ENCODE results near the gene APOBEC3C.
"Not testable (repeated sequence)": the region's sequence is repeated elsewhere in the genome, so short reads cannot be mapped to it uniquely, and the experiment has no call there.

The APOBEC3C gene

DNA sequence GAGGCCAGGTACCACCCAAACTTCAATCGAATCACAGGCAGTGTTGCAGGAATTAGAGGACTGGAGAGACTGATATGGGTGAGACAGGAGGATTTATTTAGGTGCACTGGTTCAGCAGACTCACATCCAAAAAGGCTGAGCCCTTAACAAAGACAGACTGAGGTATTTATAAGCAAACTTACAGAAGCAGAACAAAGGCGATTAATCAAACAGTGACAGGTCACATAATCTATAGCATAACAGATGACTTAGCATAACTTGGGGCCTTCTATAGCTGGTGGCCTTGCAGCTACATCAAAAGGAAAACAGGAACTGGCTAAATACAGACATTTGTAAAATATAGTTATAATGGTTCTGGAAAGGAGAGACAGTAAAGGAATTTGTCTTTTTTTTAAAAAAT is 29.8 kb upstream of the APOBEC3C start:
- no peak for DNase-seq

DNA sequence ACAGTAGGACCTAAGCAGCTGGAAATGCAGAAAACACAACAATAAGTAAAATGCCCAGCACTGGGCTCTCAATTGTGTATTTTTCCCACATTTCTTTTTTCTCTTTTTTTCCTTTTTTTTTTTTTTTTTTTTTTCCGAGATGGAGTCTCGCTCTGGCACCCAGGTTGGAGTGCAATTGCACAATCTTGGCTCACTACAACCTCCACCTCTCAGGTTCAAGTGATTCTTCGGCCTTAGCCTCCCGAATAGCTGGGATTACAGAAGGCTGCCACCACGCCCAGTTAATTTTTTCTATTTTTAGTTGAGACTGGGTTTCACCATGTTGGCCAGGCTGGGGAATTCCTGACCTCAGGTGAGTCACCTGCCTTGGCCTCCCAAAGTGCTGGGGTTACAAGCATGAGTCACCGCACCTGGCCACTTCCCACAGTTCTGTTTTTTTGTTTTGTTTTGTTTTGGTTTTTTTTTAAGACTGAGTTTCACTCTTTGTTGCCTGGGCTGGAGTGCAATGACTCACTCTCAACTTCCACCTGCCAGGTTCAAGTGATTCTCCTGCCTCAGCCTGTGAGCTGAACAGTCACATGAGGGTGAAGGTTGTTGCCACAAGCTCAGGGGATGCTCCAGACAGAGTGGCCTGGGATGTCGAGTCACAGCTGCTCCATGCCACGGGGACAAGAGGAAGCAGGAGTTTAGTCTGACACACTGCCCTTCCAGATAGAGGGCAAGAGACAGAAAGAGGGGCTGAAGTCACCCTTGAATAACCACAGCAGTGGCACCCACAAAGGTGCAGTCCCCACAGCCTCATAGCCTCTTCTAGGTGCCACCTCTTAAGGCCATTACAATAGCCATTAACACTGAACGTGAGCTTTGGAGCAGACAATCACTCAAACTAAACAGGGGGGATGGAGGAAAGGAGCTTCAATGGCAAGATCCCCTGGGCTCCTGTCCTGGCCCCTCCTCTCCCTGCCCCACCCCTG is 29.0 kb upstream of the APOBEC3C start:
- DNase-seq, result not testable (repeated sequence)

DNA sequence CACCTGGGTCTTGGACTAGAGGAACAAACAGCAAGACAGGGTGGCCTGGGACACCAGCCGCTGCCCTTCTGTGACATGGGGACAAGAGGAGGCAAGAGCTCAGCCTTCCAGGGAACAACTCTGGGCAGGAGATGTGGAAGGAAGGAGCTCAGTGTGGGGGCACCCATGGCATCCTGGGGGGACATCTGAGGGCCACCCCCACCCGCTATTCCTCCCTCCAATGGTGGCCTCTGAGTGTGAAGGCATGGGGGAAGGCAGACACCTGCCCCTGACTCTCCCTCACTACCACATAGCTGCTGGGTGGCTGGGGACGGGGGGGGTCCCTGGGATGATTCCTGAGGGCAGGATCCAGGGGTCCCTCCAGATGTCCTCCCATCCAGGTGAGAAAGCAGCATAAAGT is 27.4 kb upstream of the APOBEC3C start:
- no peak for DNase-seq

DNA sequence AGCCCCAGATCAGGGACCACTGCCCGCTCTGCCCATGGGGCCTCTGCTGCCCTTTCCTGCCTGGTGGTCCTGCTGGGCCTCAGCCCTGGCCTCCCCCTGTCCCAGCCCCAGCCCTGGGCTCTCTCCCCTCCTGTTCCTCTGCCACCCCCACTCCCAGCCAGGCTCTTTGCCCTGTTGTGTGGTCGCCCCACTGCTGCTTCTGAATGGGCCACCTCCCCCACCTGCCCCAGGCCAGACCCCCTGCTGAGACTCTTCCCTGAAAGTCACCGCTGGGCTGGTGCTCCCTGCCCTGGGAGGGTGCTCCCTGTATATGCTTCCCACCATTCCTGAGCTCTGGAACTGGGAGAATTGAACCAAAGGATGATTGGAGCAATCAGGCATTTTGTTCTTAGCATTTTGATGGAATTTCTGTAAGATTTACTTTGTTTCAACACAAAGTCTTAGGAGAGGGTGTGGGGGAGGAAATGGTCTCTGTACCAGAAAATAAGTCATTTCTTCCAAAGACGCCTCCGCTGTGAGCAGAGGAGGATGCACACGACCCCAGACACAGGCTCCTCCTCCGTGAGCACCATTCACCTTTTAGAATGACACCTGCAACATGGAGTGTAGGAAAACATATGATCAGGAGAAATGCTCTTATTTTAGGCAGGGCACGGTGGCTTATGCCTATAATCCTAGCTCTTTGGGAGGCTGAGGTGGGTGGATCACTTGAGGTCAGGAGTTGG is 26.7 kb upstream of the APOBEC3C start:
- no peak for DNase-seq

DNA sequence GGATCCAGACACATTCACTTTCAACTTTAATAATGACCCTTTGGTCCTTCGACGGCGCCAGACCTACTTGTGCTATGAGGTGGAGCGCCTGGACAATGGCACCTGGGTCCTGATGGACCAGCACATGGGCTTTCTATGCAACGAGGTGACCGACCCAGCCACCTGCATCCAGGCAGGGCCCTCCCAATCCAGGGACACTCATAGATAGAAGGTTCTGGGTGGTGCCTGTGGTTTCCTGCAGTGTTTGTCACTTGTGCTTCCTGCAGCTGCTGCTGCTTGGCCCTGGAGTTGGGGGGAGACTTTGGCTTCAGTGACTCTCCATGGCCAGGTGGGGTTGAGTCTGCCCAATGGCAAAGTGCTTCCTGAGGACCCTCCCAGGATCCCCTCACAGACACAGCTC is 24.6 kb upstream of the APOBEC3C start:
- no peak for DNase-seq

DNA sequence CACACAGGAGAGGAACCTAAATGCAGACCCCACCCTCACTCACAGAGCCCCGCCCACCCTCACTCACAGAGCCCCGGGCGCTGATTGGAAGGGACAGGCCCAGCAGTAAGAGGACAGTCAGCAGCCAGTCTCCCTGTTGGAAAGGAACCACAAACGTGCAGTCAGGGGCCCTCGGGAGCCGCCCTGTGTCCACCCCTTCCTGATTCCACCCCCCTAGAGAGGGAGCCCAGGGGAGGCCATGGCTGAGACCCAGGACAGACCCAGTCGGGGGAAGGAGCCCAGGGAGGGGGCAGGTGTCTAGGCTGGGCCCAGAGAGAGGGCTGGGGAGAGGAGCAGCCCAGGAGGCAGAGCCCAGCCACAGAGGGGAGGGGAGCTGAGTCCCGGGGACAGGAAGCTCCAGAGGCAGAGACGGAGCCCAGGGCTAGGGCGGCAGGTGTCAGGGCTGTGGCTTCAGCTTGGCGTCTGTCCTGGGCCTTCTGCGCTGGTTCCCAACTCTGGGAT is 21.1 kb upstream of the APOBEC3C start:
- peak; percentile 36 for DNase-seq

DNA sequence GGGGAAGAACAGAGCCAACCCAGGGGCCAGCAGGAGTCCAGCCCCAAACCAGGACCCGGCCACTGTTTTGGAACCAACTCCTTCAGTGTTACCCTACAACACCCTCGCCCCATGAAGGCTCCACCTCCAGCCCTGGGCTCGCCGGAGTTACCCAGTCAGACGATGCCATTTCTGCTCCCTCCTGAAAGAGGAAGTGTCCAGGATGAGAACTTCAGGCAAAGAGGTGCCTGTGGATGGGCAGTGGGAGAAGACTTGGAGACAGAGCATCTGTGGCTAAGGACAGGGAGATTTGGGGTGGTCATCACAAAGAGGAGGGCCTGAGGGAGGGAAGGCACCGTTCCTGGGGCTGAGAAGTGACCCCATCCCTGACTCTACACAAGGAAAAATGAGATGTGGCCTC is 18.0 kb upstream of the APOBEC3C start:
- no peak for DNase-seq

DNA sequence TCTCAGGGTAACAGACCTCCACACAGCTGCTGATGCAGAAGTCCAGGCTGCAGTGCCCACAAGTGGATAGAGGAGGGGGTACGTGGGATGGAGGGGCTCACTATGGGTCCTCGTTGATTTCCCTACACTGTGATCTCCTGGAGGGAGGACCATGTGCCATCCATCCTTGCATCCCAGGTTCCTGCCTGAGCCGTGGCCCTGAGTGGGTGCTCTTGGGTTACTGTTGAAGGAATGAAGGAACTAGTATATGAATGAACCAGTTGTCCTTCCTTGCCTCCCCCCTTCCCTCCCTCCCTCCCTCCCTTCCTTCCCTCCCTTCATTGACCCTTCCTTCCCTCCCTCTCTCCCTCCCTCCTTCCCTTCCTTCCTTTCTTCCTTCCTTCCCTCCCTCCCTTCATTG is 16.5 kb upstream of the APOBEC3C start:
- DNase-seq, result no peak

DNA sequence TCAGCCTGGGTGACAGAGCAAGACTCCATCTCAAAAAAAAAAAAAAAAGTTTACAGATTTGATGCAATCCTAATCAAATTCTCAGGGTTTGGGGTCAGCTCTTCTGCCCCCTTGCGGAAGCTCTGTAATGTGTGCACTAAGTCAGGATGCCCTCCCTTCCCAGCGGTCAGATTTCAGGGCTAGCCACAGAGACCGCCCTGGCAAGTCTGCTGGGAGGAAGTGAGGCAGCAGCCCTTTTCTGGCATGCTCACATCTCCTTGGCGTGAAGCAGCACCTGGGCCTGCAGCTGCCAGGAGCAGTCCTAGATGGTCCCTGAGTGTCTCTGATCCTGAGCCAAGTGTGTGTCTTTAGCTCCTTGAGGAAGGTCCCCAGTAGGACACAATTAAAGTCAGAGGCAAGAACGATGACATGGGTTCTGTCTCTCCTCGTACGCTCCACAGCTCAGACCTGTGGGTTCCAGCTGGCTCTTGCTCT is 10.9 kb upstream of the APOBEC3C start:
- DNase-seq, result peak; percentile 63

DNA sequence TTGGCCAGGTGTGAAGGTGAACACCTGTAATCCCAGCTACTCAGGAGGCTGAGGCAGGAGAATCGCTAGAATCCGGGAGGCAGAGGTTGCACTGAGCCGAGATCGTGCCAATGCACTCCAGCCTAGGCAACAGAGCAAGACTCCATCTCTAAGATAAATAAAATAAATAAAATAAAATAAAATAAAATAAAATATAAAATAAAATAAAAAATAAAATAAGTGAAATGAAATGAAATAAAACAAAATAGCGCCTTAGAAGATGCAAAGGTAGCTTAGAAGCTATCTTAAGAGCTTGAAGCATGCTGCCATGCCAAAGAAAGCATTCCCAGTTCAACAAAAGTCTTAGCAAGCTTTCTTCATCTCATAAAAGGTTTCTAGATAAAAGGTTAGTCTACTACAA is 6.9 kb upstream of the APOBEC3C start:
- DNase-seq, result no peak

DNA sequence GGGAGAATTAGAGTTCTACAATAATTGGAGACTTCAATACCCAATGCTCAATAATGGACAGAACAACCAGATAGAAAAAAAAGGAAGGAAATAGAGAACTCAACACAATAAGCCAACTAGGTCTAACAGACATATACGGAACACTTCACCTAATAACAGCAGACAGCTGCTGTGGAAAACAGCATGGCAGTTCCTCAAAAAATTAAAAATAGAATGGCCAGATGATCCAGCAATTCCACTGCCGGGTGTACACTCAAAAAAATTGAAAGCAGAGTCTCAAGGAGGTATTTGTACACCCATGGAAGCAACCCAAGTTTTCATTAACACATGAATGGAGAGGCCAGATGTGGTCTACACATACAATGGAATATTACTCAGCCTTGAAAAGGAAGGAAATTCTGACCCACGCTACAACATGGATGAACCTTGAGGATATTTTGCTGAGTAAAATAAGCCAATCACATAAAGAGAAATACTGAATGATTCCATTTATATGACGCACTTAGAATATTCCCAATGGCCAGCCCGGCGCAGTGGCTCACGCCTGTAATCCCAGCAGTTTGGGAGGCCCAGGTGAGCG is 5.7 kb upstream of the APOBEC3C start:
- DNase-seq, result not testable (repeated sequence)

DNA sequence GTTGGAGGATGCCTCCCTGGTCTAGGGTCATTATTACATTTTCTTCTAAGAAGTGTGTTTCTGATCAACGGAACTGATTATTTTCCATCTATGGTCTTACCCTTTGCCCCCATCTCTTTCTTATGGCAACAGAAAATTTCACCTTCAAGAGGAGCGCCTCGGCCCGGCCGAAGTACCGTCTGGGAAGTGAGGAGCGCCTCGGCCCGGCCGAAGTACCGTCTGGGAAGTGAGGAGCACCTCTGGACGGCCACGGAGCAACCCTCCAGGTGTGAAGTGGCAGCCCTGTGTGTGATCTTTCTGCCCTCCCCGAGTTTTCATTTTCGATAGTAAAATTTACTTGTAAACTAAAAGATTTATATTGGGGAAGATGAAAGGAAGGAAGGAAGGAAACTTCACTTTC is 3.1 kb upstream of the APOBEC3C start:
- no peak for DNase-seq

DNA sequence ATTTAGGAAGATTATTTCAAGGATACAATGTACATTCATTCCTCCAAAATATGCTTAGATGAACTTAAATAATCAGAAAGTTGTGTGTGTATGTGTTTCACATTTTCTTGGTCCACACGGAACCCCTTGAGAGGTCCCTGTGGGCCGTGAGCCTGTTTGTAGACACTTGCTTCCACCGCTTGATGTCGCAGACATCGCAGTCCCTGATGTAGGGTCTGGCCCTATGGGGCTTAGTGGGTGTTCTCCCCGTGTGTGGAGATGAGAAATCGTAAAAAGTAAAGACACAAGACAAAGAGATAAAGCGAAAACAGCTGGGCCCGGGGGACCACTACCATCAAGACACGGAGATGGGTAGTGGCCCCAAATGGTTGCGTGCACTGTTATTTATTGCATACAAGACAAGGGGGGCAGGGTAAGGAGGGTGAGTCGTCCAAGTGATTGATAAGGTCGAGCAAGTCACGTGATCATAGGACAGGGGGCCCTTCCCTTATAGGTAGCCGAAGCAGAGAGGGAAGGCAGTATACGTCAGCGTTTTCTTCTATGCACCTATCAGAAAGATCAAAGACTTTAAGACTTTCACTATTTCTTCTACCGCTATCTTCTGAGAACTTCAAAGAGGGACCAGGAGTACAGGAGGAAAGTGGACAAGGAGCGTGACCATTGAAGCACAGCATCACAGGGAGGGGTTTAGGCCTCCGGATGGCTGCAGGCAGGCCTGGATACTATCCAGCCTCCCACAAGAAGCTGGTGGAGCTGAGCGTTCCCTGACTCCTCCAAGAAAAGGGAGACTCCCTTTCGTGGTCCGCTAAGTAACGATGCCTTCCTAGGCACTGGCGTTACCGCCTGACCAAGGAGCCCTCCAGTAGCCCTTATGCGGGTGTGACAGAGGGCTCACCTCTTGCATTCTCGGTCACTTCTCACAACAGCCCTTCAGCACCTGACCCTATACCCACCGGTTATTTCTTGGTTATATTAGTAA is 1.2 kb upstream of the APOBEC3C start:
- no peak for DNase-seq

DNA sequence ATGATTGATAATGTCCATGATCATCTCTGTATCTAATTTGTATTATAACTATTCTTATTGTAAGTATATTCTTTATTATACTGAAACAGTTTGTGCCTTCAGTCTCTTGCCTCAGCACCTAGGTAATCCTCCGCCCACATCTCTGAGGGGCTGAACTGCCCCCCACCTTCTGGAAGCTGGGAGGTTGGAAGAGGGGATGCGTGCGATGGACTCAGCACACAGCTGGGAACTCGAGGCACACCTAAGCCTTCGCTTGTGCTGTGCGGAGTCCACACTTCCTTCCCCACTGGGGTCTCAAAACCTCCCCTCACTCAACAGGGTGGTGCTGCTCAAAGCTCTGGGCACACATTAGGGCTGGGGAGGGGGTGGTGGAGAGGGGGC is 506 bp upstream of the APOBEC3C start:
- not testable (repeated sequence) for DNase-seq

DNA sequence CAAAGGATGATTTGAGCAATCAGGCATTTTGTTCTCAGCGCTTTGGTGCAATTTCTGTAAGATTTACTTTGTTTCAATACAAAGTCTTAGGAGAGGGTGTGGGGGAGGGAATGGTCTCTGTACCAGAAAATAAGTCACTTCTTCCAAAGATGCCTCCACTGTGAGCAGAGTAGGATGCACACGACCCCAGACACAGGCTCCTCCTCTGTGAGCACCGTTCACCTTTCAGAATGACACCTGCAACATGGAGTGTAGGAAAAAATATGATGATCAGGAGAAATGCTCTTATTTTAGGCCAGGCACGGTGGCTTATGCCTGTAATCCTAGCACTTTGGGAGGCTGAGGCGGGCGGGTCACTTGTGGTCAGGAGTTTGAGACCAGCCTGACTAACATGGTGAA is 665 bp downstream of the APOBEC3C start:
- not testable (repeated sequence) for DNase-seq

DNA sequence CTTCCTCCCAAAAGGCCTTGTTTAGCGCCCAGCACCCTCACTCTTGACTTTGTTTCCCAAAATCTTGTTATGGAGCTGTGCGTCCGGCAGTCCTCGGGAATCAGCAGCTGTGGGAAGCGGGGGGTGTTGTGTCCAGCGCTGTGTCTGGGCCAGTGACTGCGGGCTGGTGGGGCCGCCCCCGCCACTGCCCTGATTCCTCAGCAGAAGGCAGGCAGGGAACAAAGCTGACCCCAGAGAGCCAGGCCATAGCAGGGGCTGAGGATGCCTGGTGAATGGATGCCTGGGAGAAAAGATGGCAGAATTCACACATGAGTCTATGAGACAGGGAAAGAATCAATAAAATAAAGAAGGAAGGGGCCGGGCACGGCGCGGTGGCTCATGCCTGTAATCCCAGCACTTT is 2.5 kb downstream of the APOBEC3C start:
- no peak for DNase-seq

DNA sequence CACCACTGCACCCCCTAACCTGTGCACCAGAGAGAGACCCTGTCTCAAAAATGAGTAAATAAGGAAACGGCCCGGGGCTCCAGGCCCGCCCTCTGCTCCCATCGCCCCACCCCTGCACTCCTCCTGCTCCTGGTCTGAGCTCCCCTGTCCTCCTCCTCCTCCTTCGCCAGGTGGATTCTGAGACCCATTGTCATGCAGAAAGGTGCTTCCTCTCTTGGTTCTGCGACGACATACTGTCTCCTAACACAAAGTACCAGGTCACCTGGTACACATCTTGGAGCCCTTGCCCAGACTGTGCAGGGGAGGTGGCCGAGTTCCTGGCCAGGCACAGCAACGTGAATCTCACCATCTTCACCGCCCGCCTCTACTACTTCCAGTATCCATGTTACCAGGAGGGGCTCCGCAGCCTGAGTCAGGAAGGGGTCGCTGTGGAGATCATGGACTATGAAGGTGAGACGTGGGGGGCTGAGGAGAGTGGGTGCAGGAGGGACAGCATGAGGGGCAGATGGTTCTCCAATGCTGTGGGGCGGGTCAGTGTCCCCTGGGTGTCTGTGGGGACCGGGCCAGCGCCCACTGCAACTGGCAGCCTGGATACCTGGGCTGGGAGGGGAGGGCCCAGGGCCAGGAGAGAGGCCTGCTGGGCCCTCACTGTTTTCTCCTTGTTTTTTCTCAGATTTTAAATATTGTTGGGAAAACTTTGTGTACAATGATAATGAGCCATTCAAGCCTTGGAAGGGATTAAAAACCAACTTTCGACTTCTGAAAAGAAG is 3.7 kb downstream of the APOBEC3C start:
- DNase-seq, result no peak

DNA sequence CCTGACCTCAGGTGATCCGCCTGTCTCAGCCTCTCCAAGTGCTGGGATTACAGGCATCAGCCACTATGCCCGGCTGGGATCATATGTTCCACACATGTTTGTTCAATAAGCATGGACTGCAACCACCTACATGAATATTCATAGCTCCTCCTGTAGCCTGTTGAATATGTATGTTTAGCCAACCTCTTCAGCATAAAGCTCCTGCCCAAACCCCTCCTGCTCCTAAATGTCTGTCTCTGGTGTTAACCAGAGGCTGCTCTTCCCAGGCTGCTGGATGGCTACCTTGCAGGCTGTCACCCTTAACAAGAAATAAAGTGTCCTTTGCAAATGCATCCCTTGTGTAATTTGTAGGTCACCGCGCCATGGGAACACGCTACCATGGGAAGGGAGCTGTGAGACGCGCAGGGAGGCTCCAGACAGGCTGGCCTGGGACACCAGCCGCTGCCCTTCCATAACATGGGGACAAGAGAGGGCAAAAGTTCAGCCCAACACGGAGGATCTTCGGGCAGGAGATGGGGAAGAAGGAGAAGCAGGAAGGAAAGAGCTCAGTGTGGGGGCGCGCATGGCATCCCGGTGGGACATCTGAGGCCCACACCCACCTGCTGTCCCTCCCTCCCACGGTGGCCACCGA is 6.1 kb downstream of the APOBEC3C start:
- not testable (repeated sequence) for DNase-seq

DNA sequence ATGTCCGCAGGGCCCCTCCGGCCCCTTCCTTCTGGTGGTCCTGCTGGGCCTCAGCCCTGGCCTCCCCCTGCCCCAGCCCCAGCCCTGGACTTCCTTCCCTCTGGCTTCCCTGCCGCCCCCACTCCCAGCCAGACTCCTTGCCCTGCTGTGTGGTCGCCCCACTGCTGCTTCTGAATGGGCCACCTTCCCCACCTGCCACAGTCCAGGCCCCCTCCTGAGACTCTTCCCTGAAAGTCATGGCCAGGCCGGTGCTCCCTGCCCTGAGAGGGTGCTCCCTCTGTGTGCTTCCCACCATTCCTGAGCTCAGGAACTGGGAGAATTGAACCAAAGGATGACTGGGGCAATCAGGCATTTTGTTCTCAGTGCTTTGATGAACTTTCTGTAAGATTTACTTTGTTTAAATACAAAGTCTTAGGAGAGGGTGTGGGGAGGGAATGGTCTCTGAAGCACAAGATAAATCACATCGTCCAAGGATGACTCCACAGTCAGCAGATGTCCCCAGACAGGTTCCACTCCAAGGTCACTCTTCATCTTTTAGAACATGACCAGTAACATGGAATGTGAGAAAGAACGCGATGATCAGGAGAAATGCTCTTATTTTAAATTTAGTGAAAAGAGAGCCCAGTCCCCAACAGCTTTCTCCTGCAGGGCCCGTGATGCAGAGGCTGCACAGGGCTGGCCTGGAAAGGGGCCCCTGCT is 7.6 kb downstream of the APOBEC3C start:
- DNase-seq, result no peak

Data from NCI-H82 (cell line).